WTC11 (cell line): ENCODE results near the gene UHRF1. TPM values are rescaled to one million over a fixed set of nuclear protein-coding genes. Genes with fewer than 3 reads are reported as not detected.

Source experiments
- ATAC-seq: fragments of 200-7000 bp; cut with Tn5 transposase; 2 replicates; pipeline ENCODE4 v1.10.0; 2021; ENCODE audit warnings: mild to moderate bottlenecking, moderate library complexity
- CTCF ChIA-PET: fragments of 300-600 bp; sonication (Branson Sonifier 250); formaldehyde crosslinking; loops from one replicate; lab custom pipeline; 2021; ENCODE audit warnings: antibody characterized with exemption; lab: Charles Lee
- POLR2A ChIA-PET: fragments of 350-600 bp; sonication (Branson Sonifier 250); formaldehyde crosslinking; loops from one replicate; lab custom pipeline; 2021; ENCODE audit warnings: antibody characterized with exemption; lab: Charles Lee
- DNase-seq: peaks from one replicate; pipeline ENCODE4 v3.0.0; 2021; ENCODE audit warnings: low spot score
- H3K27ac Mint-ChIP-seq: 2 replicates; pipeline ENCODE4 v1.8.0; 2021; ENCODE audit warnings: mixed read lengths
- H3K27me3 Mint-ChIP-seq: 2 replicates; pipeline ENCODE4 v1.8.0; 2021; ENCODE audit warnings: low read depth, mild to moderate bottlenecking, moderate library complexity, mixed read lengths
- H3K36me3 Mint-ChIP-seq: 2 replicates; pipeline ENCODE4 v1.8.0; 2021; ENCODE audit warnings: mixed read lengths
- H3K4me1 Mint-ChIP-seq: 2 replicates; pipeline ENCODE4 v1.8.0; 2022; ENCODE audit warnings: mixed read lengths
- H3K4me3 Mint-ChIP-seq: 2 replicates; pipeline ENCODE4 v1.8.0; 2021; ENCODE audit warnings: mild to moderate bottlenecking, moderate library complexity, mixed read lengths
- H3K9me3 Mint-ChIP-seq: 2 replicates; pipeline ENCODE4 v1.8.0; 2021; ENCODE audit warnings: mixed read lengths
- CREM ChIP-seq: sonication (generic); formaldehyde crosslinking; IDR thresholded peaks from 2 replicates; pipeline ENCODE4 v1.8.1; 2022; ENCODE audit warnings: mild to moderate bottlenecking, missing genetic modification reagents, moderate library complexity
- GTF2I ChIP-seq: fragments of 250-450 bp; sonication (Bioruptor Pico); conservative IDR thresholded peaks from 2 replicates; pipeline ENCODE4 v1.4.0; 2021; ENCODE audit warnings: mild to moderate bottlenecking
- HMGA2 ChIP-seq: fragments of 250-450 bp; sonication (Bioruptor Pico); IDR thresholded peaks from 2 replicates; pipeline ENCODE4 v1.4.0; 2021; ENCODE audit warnings: mild to moderate bottlenecking, moderate library complexity
- MYBL2 ChIP-seq: sonication (generic); formaldehyde crosslinking; IDR thresholded peaks from 2 replicates; pipeline ENCODE4 v1.8.1; 2023; ENCODE audit warnings: mild to moderate bottlenecking, moderate library complexity, missing genetic modification reagents
- NFE2L1 ChIP-seq: sonication (generic); formaldehyde crosslinking; IDR thresholded peaks from 2 replicates; pipeline ENCODE4 v1.8.1; 2023; ENCODE audit warnings: missing genetic modification reagents
- NFYB ChIP-seq: sonication (generic); formaldehyde crosslinking; conservative IDR thresholded peaks from 2 replicates; pipeline ENCODE4 v1.8.0; 2022; ENCODE audit warnings: low read depth, missing genetic modification reagents
- SP1 ChIP-seq: sonication (generic); formaldehyde crosslinking; conservative IDR thresholded peaks from 2 replicates; pipeline ENCODE4 v1.8.1; 2022; ENCODE audit warnings: missing genetic modification reagents
- TEAD1 ChIP-seq: sonication (generic); formaldehyde crosslinking; IDR thresholded peaks from 2 replicates; pipeline ENCODE4 v1.8.0; 2022; ENCODE audit warnings: mild to moderate bottlenecking, missing genetic modification reagents
- ZNF121 ChIP-seq: sonication (generic); formaldehyde crosslinking; IDR thresholded peaks from 2 replicates; pipeline ENCODE4 v1.8.0; 2023; ENCODE audit warnings: missing genetic modification reagents
- ZNF423 ChIP-seq: fragments of 250-450 bp; sonication (Bioruptor Pico); IDR thresholded peaks from 2 replicates; pipeline ENCODE4 v2.1.2; 2022; ENCODE audit warnings: mild to moderate bottlenecking, moderate library complexity
- total RNA-seq: library from RNA; stranded (reverse); gene quantifications from 3 replicates; pipeline ENCODE4 v1.2.3, GENCODE V29; 2021
- TF ChIP-seq, protein P1 (sequence below): sonication (generic); formaldehyde crosslinking; conservative IDR thresholded peaks from 2 replicates; pipeline ENCODE4 v1.8.1; 2022; ENCODE audit warnings: mild to moderate bottlenecking, missing genetic modification reagents
- TF ChIP-seq, protein P2 (sequence below): sonication (generic); formaldehyde crosslinking; IDR thresholded peaks from 2 replicates; pipeline ENCODE4 v1.8.1; 2022; ENCODE audit warnings: low read depth, missing genetic modification reagents, borderline replicate concordance
- TF ChIP-seq, protein P3 (sequence below): sonication (generic); formaldehyde crosslinking; IDR thresholded peaks from 2 replicates; pipeline ENCODE4 v1.8.0; 2023; ENCODE audit warnings: mild to moderate bottlenecking, missing genetic modification reagents
- TF ChIP-seq, protein P4 (sequence below): sonication (generic); formaldehyde crosslinking; IDR thresholded peaks from 2 replicates; pipeline ENCODE4 v1.8.0; 2022; ENCODE audit warnings: mild to moderate bottlenecking, missing genetic modification reagents
- TF ChIP-seq, protein P5 (sequence below): sonication (generic); formaldehyde crosslinking; IDR thresholded peaks from 2 replicates; pipeline ENCODE4 v1.8.1; 2023; ENCODE audit warnings: mild to moderate bottlenecking, missing genetic modification reagents, moderate library complexity
- TF ChIP-seq, protein P6 (sequence below): sonication (generic); formaldehyde crosslinking; IDR thresholded peaks from 2 replicates; pipeline ENCODE4 v1.8.1; 2022; ENCODE audit warnings: mild to moderate bottlenecking, missing genetic modification reagents, moderate library complexity, borderline replicate concordance
- TF ChIP-seq, protein P7 (sequence below): sonication (generic); formaldehyde crosslinking; IDR thresholded peaks from 2 replicates; pipeline ENCODE4 v1.8.1; 2023; ENCODE audit warnings: mild to moderate bottlenecking, moderate library complexity, missing genetic modification reagents

Gene UHRF1
- total RNA-seq, 1 experiment from 2014 or later: 42.5 TPM

DNA sequence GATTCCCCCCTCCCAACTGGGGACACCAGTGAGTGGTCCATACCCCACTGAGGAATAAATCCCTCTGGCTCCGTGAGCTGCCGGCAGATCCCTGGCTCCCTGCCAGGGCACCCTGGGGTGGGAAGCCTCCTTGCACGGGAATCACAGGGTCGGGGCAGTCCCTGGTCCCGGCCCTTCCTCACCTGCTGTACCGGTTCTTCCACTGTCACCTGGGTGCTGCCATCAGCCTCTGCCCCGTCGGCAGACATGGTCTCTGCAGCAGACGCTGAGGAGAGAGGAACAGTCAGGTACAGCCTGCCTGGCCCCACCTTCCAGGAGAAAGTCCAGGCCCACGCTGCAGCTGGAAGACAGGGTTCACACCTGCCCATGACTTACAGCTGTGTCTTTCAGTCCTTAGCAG, 48.2 kb upstream of the UHRF1 start:
- Mint-ChIP-seq H3K27ac (no peak overlapping the region), H3K4me1 (no peaks in the 10 kb centered on the region), H3K27me3 (no peaks in the 10 kb centered on the region), H3K36me3 (peaks cover 11% of the 10 kb centered on the region), H3K4me3 (no peak overlapping the region), H3K9me3 (no peaks in the 10 kb centered on the region)
- no peak for ATAC-seq
- DNase-seq: no peak
- ChIA-PET POLR2A (no interaction called here), CTCF (interaction anchor here (3.3 kb wide), 1 partner anchor 9 kb away, joined by 19 read pairs; no protein-coding TSS in a partner anchor)
- TF ChIP-seq ZNF423 (CRISPR knock-in tag) (0 out of 2 replicates have a peak, but pooled peaks have one; percentile 19), GTF2I (CRISPR knock-in tag) (no peak)
- TF ChIP-seq, protein P1, sequence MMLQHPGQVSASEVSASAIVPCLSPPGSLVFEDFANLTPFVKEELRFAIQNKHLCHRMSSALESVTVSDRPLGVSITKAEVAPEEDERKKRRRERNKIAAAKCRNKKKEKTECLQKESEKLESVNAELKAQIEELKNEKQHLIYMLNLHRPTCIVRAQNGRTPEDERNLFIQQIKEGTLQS (CRISPR knock-in tag): no peak
- TF ChIP-seq, protein P2, sequence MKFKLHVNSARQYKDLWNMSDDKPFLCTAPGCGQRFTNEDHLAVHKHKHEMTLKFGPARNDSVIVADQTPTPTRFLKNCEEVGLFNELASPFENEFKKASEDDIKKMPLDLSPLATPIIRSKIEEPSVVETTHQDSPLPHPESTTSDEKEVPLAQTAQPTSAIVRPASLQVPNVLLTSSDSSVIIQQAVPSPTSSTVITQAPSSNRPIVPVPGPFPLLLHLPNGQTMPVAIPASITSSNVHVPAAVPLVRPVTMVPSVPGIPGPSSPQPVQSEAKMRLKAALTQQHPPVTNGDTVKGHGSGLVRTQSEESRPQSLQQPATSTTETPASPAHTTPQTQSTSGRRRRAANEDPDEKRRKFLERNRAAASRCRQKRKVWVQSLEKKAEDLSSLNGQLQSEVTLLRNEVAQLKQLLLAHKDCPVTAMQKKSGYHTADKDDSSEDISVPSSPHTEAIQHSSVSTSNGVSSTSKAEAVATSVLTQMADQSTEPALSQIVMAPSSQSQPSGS (CRISPR knock-in tag): no peak

DNA sequence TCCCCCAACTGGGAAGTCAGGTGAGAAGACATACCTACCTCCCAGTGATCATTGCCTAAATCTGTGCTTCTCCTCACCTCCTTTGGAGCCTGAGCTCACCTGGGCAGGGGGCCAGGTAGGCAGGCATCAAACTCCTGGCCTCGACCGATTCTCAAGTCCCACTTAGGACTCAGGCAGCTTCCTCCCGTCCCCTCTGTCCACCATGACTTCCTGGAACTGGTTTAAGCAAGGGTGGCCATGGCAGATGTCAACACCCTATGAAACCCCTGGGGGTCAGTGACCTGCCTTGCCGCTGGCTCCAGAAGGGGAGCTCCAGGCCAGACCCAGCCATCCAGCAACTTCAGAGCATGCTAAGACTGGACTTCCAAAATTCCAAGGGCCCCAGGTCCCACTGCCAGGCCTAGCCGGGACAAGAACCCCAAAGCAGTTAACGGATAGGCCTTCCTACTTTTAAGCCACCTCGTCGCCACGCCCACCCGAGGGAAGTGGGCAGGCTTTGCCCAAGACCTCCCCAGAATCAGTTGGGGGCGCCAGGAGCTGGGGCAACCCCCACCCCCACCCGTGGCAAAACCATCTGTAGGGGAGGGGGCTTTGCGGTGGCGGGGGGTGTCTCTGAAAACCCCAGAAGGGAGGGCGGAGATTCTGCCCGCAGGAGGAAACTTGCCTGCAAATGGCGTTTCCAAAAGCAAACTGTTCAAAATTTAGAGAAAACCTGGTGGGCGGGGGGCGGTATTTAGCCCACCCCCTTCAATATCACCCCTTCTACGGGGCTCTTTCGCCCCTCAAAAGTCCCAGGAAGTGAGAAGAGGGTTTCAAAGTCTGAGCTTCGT, 42.5 kb upstream of the UHRF1 start:
- TF ChIP-seq SP1 (CRISPR knock-in tag): 0 out of 2 replicates have a peak, but pooled peaks have one; percentile 35
- 0 out of 2 replicates have a peak, but pooled peaks have one; percentile 28 for TF ChIP-seq CREM
- TF ChIP-seq, protein P3, sequence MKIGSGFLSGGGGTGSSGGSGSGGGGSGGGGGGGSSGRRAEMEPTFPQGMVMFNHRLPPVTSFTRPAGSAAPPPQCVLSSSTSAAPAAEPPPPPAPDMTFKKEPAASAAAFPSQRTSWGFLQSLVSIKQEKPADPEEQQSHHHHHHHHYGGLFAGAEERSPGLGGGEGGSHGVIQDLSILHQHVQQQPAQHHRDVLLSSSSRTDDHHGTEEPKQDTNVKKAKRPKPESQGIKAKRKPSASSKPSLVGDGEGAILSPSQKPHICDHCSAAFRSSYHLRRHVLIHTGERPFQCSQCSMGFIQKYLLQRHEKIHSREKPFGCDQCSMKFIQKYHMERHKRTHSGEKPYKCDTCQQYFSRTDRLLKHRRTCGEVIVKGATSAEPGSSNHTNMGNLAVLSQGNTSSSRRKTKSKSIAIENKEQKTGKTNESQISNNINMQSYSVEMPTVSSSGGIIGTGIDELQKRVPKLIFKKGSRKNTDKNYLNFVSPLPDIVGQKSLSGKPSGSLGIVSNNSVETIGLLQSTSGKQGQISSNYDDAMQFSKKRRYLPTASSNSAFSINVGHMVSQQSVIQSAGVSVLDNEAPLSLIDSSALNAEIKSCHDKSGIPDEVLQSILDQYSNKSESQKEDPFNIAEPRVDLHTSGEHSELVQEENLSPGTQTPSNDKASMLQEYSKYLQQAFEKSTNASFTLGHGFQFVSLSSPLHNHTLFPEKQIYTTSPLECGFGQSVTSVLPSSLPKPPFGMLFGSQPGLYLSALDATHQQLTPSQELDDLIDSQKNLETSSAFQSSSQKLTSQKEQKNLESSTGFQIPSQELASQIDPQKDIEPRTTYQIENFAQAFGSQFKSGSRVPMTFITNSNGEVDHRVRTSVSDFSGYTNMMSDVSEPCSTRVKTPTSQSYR (CRISPR knock-in tag): no peak
- 0 out of 2 replicates have a peak, but pooled peaks have one; percentile 15 for TF ChIP-seq MYBL2
- Mint-ChIP-seq H3K9me3 (no peaks in the 10 kb centered on the region), H3K36me3 (0 out of 2 replicates have a peak, but pooled peaks cover 2% of the 10 kb centered on the region), H3K27me3 (no peaks in the 10 kb centered on the region), H3K4me3 (peak overlapping the region; percentile 80), H3K27ac (peak overlapping the region; percentile 66), H3K4me1 (peaks cover 8% of the 10 kb centered on the region)
- ChIA-PET POLR2A (interaction anchor here (1.2 to 1.3 kb wide), 2 partner anchors 11 to 45 kb away, joined by 3 to 4 read pairs; no protein-coding TSS in a partner anchor), CTCF (interaction anchor here (0.7 to 4.0 kb wide), 13 partner anchors 9 to 220 kb away, joined by 3 to 33 read pairs (median 5); partner anchors contain the start of genes FEM1A and KDM4B)
- DNase-seq (peak; percentile 67), ATAC-seq (peak; percentile 13; the same call in 1 of the 2 replicates)

DNA sequence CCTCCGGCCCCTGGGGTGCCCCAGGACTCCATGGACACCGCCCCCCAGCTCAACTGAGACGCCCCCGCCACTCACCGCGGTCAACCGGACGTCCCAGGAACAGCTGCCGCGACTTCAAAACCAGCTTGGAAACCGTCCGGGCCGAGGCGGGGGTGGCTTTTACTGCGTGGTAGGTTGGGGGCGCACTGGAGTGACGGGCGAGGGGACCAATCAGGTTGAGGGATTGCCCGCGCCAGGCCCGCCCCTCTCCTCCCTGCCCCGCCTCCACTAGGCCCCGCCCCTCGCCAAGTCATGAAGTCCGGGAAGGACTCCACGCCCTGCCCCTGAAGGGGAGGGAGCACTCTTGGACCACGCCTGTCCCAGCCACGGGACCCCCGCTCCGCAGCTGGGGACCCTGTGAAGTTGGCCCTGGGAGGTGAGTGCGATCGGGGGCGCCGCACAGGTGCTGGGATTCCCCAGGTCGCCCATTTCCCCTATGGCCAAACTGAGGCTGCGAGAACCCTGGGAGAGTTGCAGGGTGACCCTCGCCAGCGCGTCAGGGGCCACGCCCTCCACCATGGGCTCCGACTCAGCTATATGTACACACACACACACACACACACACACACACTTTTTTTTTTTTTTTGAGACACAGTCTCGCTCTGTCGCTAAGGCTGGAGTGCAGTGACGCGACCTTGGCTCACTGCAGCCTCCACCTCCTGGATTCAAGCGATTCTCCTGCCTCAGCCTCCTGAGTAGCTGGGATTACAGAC, 41.6 kb upstream of the UHRF1 start, which contains the start of gene PLIN3:
Gene PLIN3 (minus strand): TSS at position 134 of the 752 bp plus-strand sequence. CDS start 6,273 bp downstream, outside the sequence.
- H3K27ac Mint-ChIP-seq: peak within 1 kb of the TSS; percentile 66
- H3K36me3 Mint-ChIP-seq: 0 out of 2 replicates have a peak, but pooled peaks cover 2% of the 10 kb centered on the region
- CTCF ChIA-PET: interaction anchor here (0.7 to 4.0 kb wide), 16 partner anchors 9 to 219 kb away, joined by 3 to 33 read pairs (median 4); partner anchors contain the start of genes ARRDC5, FEM1A and KDM4B
- peaks cover 8% of the 10 kb centered on the region for H3K4me1 Mint-ChIP-seq
- H3K27me3 Mint-ChIP-seq: no peaks in the 10 kb centered on the region; the same call in 1 of the 2 replicates
- POLR2A ChIA-PET: interaction anchor here (0.6 to 1.3 kb wide), 3 partner anchors 11 to 1146 kb away, joined by 3 to 4 read pairs (median 3); no protein-coding TSS in a partner anchor
- no peaks in the 10 kb centered on the region for H3K9me3 Mint-ChIP-seq
- DNase-seq: peak; percentile 96
- ATAC-seq: peak; percentile 95
- H3K4me3 Mint-ChIP-seq: peak within 1 kb of the TSS; percentile 80
- TF ChIP-seq NFYB (CRISPR knock-in tag) (peak; percentile 81), TEAD1 (no peak), HMGA2 (CRISPR knock-in tag) (no peak), SP1 (CRISPR knock-in tag) (peak; percentile 91), NFE2L1 (CRISPR knock-in tag) (0 out of 2 replicates have a peak, but pooled peaks have one; percentile 31), GTF2I (CRISPR knock-in tag) (peak; percentile 97), ZNF121 (CRISPR knock-in tag) (0 out of 2 replicates have a peak, but pooled peaks have one; percentile 27)
- TF ChIP-seq, protein P4, sequence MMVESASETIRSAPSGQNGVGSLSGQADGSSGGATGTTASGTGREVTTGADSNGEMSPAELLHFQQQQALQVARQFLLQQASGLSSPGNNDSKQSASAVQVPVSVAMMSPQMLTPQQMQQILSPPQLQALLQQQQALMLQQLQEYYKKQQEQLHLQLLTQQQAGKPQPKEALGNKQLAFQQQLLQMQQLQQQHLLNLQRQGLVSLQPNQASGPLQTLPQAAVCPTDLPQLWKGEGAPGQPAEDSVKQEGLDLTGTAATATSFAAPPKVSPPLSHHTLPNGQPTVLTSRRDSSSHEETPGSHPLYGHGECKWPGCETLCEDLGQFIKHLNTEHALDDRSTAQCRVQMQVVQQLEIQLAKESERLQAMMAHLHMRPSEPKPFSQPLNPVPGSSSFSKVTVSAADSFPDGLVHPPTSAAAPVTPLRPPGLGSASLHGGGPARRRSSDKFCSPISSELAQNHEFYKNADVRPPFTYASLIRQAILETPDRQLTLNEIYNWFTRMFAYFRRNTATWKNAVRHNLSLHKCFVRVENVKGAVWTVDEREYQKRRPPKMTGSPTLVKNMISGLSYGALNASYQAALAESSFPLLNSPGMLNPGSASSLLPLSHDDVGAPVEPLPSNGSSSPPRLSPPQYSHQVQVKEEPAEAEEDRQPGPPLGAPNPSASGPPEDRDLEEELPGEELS (CRISPR knock-in tag): no peak
- TF ChIP-seq, protein P5, sequence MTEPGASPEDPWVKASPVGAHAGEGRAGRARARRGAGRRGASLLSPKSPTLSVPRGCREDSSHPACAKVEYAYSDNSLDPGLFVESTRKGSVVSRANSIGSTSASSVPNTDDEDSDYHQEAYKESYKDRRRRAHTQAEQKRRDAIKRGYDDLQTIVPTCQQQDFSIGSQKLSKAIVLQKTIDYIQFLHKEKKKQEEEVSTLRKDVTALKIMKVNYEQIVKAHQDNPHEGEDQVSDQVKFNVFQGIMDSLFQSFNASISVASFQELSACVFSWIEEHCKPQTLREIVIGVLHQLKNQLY (CRISPR knock-in tag): no peak
- TF ChIP-seq, protein P6, sequence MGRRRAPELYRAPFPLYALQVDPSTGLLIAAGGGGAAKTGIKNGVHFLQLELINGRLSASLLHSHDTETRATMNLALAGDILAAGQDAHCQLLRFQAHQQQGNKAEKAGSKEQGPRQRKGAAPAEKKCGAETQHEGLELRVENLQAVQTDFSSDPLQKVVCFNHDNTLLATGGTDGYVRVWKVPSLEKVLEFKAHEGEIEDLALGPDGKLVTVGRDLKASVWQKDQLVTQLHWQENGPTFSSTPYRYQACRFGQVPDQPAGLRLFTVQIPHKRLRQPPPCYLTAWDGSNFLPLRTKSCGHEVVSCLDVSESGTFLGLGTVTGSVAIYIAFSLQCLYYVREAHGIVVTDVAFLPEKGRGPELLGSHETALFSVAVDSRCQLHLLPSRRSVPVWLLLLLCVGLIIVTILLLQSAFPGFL (CRISPR knock-in tag): no peak
- TF ChIP-seq, protein P7, sequence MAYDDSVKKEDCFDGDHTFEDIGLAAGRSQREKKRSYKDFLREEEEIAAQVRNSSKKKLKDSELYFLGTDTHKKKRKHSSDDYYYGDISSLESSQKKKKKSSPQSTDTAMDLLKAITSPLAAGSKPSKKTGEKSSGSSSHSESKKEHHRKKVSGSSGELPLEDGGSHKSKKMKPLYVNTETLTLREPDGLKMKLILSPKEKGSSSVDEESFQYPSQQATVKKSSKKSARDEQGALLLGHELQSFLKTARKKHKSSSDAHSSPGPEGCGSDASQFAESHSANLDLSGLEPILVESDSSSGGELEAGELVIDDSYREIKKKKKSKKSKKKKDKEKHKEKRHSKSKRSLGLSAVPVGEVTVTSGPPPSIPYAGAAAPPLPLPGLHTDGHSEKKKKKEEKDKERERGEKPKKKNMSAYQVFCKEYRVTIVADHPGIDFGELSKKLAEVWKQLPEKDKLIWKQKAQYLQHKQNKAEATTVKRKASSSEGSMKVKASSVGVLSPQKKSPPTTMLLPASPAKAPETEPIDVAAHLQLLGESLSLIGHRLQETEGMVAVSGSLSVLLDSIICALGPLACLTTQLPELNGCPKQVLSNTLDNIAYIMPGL (CRISPR knock-in tag): no peak
